Subcutaneous adipose tissue (tissue), 4 donors: ENCODE data around the gene ZNF335. TPM values are rescaled to one million over a fixed set of nuclear protein-coding genes. Genes with fewer than 3 reads are reported as not detected.

Experiments
- total RNA-seq, 4 donors: library from RNA; depleted of rRNA; stranded (reverse); fragments of >200 nt; gene quantifications; one replicate each; pipeline ENCODE4 v1.1.0, GENCODE V29; 2016
- TF ChIP-seq, protein P1 (sequence below): fragments of 450-650 bp; IDR thresholded peaks from one replicate; pipeline ENCODE4 v1.5.1; 2016; ENCODE audit warnings: low read depth, mild to moderate bottlenecking, control low read depth, antibody characterized with exemption, moderate library complexity

ZNF335 gene
- total RNA-seq, 4 donors from 2014 or later = 9.9 to 21.1 (median 13.7) TPM

DNA sequence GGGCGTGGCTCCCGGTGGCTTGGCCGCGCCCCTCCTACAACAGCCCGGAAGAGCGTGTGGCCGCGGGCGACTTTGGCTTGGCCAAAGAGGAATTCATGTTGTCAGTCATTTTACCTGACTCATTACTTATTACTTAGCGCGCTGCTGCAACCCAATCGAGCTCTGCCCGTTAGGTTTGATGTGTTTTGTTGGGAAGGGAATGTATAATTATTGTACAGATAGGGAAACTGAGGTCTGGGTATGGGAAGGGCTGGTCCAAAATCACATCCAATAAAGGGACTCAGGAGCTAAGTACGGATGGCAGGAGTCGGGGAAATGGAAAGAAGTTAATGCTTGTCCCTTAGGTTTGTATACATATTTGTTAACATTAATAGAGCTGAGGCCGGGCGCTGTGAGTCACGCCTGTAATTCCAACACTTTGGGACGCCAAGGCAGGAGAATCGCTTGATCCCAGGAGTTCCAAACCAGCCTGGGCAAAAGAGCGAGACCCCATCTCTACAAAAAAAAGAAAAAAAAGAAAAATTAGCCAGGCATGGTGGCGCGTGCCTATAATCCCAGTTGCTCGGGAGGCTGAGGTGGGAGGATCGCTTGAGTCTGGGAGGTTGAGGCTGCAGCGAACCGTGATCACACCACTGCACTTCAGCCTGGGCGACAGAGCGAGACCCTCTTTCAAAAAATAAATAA lies 639 bp upstream of the ZNF335 start:
- TF ChIP-seq, protein P1, sequence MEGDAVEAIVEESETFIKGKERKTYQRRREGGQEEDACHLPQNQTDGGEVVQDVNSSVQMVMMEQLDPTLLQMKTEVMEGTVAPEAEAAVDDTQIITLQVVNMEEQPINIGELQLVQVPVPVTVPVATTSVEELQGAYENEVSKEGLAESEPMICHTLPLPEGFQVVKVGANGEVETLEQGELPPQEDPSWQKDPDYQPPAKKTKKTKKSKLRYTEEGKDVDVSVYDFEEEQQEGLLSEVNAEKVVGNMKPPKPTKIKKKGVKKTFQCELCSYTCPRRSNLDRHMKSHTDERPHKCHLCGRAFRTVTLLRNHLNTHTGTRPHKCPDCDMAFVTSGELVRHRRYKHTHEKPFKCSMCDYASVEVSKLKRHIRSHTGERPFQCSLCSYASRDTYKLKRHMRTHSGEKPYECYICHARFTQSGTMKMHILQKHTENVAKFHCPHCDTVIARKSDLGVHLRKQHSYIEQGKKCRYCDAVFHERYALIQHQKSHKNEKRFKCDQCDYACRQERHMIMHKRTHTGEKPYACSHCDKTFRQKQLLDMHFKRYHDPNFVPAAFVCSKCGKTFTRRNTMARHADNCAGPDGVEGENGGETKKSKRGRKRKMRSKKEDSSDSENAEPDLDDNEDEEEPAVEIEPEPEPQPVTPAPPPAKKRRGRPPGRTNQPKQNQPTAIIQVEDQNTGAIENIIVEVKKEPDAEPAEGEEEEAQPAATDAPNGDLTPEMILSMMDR = no peak

DNA sequence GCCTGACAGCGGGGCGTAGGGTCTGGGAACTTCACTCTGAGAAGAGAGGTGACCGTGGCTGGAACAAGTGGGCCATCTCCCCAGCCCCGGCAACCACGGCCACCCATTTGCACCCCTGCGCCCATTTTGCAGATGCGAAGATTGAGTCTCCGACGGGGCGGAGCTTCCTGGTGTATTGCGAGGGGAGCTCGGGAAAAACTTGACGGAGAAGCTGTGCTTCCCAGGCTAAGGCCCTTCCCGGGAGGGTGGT lies 653 bp downstream of the ZNF335 start:
- TF ChIP-seq, protein P1 = no peak

DNA sequence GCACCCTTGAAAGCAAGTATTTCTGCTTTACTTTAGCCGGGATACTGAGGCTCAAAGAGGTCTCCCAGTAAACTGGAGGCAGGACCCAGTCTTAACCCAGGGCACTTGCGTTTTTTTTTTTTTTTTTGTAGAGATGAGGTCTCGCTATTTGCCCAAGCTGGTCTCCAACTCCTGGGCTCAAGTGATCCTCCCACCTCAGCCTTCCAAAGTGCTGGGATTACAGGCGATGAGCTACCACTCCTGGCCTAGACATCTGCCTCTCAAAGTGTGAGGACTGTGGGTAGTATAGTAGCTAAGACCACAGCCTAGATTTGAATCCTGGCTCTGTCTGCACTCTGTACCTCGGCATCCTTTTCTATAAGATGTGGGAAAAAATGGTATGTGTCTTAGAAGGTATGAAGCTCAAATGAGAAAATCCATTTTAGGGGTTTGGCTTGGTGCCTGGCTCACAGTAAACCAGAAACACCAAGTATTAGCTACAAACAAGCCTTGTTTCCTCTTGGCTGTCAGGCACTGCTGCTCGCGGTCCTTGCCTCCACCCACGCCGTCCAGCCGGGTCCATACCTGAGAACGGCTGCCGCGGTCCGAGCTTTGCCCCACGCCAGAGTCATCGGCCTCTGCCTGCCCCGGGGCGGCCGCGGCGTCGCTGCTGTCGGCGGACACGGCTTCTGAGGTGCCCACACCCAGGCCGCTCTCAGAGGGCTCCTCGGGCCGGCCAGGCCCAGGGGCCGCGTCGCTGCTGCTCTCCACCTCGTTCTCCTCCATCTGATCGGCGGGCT lies 1.2 kb downstream of the ZNF335 start:
- TF ChIP-seq, protein P1 = no peak

DNA sequence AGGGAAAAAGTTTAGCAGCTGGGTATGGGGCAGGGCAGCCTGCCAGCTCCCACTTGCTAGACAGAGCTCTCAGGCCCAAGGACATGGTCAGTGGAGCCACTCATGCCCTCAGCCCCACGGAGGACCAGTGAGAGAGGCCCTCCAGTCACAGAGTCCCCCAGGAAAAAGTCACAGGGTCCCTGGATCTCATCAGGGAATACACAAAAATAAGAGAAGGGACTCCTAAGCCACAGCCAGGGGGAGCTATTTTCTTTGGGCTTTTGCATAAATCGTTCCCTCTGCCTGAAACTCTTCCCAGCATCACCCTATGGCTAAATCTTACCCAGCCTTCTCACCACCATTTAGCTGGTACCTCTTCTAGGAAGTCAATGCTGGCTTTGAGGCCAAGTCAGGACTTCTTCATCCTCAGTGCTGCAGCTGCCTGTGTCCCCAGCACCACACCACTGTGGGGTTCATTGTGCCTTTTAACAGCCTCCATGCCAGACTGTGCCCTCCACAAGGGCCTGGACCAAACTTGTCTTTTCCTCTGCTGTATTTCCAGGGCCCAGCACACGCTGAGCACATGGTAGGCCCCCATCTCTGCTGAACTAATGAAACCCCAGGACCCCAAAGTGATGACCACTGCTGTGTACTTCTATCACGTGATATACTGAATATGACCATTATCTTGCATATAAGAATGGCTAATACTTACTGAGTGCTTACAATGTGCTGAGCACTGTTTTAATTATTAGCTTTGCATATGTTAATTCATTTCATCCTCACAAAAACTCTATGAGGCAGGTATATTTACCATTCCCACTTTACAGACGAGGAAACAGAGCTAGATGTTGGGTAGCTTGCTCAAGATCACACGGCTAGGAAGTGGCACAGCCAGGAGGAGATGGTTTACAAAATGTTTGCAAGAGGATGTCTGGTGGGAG lies 2.0 kb downstream of the ZNF335 start:
- TF ChIP-seq, protein P1 = no peak

DNA sequence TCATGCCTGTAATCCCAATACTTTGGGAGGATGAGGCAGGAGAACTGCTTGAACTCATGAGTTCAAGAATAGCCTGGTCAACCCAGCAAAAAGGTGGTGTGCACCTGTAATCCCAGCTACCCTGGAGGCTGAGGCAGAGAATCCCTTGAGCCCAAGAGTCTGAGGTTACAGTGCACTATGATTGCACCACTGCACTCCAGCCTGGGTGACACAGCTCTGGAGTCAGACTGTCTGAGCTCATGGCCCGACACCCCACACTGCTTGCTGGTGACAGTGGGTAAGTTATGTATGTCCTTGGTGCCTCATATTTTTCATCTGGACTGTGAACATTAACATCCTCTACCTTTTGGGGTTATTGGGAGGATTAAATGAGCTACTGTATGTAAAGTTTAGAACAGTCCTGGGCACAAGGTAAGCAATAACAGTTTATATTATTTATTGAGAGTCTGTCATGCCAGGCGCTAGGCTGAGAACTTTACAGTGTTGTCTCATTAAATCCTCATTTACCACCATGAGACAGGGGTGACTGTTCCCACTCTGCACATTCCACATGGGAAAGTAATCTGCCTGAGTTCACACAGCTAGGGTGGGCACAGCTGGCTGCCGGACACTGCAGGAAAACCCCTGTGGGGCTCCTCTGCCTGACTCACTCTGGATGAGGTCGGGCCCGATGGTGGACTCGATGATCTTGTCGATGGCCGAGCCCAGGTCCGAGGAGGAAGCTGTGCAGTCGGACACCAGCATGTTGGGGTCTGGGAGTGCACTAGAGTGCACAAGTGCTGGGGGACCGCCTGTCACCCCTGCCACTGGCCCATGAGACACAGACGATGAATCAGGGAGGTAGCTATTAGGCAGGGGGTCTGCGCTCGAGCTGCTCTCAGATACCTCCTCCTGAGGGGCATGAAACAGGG lies 2.9 kb downstream of the ZNF335 start:
- TF ChIP-seq, protein P1 = no peak

DNA sequence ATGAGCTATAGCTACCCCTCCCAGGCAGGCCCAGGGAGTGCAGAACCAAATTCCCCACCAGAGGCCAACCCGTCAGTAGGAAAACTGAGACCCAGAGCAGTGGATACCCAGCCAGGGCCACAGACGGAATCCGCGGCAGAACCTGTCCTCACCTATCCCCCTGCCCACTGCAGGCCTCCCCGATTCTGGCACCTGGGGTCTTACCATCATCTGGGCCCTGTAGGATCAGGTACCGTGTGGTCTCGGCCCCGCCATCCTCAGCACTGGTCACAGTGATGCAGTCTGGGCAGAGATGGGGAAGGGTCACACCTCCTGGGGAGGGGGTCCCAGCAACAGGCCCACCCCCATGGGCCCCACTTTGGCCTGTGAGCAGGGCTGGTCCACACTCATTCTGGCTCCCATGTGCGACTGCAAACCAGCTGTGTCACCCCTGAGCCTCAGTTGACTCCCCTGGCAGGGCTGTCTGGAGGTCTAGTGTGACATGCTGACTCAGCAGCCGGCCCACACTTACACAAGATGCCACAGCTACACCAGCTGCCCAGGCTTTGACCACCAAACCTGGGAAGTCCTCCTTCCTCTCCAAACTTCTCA lies 3.8 kb downstream of the ZNF335 start:
- TF ChIP-seq, protein P1 = no peak
